ENCODE measurements around the gene PLXNA4. TPM values are rescaled to one million over a fixed set of nuclear protein-coding genes. Genes with fewer than 3 reads are reported as not detected.

The PLXNA4 gene
- total RNA-seq, 2 donors from 2014 or later, result 9.5 to 18.0 TPM

GRCh38 chr7:132202541-132202940 is 373.7 kb downstream of the PLXNA4 start:
- H3K4me3 ChIP-seq, result no peak overlapping the region
- DNase-seq (ENCODE audit: low spot score), result no peak
- H3K36me3 ChIP-seq, result no peaks in the 10 kb centered on the region
- no peak overlapping the region for H3K27ac ChIP-seq
- H3K9me3 ChIP-seq, result no peaks in the 10 kb centered on the region
- H3K4me1 ChIP-seq, result peaks cover 0 to 6% of the 10 kb centered on the region in 2 donors
- no peak for TF ChIP-seq CTCF (IDR thresholded peaks at IDR 0.05)
- H3K27me3 ChIP-seq, result no peaks in the 10 kb centered on the region

- peaks cover 0 to 5% of the 10 kb centered on the region in 2 donors for H3K4me1 ChIP-seq
- no peak for DNase-seq (ENCODE audit: low spot score)
- H3K36me3 ChIP-seq, result no peaks in the 10 kb centered on the region
- no peak overlapping the region for H3K4me3 ChIP-seq
- no peaks in the 10 kb centered on the region for H3K9me3 ChIP-seq
- no peaks in the 10 kb centered on the region for H3K27me3 ChIP-seq
- no peak overlapping the region for H3K27ac ChIP-seq
- no peak for TF ChIP-seq CTCF (IDR thresholded peaks at IDR 0.05)
These were observed 376.1 kb downstream of the PLXNA4 start for GRCh38 chr7:132200141-132200540.

- TF ChIP-seq CTCF (IDR thresholded peaks at IDR 0.05), result no peak
These were observed 376.6 kb downstream of the PLXNA4 start for GRCh38 chr7:132199626-132200025.

GRCh38 chr7:132197772-132198171 is 378.5 kb downstream of the PLXNA4 start:
- Histone ChIP-seq H3K9me3 (no peaks in the 10 kb centered on the region), H3K36me3 (no peaks in the 10 kb centered on the region), H3K4me3 (no peak overlapping the region), H3K4me1 (no peaks in the 10 kb centered on the region), H3K27ac (no peak overlapping the region), H3K27me3 (no peaks in the 10 kb centered on the region)
- TF ChIP-seq CTCF (IDR thresholded peaks at IDR 0.05), result no peak
- DNase-seq (ENCODE audit: low spot score), result no peak

More at GRCh38 chr7:132199626-132200025, 376.6 kb downstream of the PLXNA4 start:
- Histone ChIP-seq H3K4me3 (no peak overlapping the region), H3K36me3 (no peaks in the 10 kb centered on the region), H3K27me3 (no peaks in the 10 kb centered on the region), H3K9me3 (no peaks in the 10 kb centered on the region), H3K27ac (no peak overlapping the region), H3K4me1 (peaks cover 0 to 5% of the 10 kb centered on the region in 2 donors)
- no peak for DNase-seq (ENCODE audit: low spot score)

- H3K36me3 ChIP-seq, result no peaks in the 10 kb centered on the region
- H3K27me3 ChIP-seq, result no peaks in the 10 kb centered on the region
- no peak overlapping the region for H3K4me3 ChIP-seq
- TF ChIP-seq CTCF (IDR thresholded peaks at IDR 0.05), result no peak
- H3K27ac ChIP-seq, result no peak overlapping the region
- H3K4me1 ChIP-seq, result no peaks in the 10 kb centered on the region
- no peaks in the 10 kb centered on the region for H3K9me3 ChIP-seq
- no peak for DNase-seq (ENCODE audit: low spot score)
These were observed 382.4 kb downstream of the PLXNA4 start for GRCh38 chr7:132193898-132194297.

GRCh38 chr7:132192809-132193208 is 383.5 kb downstream of the PLXNA4 start:
- H3K4me3 ChIP-seq, result no peak overlapping the region

More at GRCh38 chr7:132192809-132193208, 383.5 kb downstream of the PLXNA4 start:
- Histone ChIP-seq H3K4me1 (no peaks in the 10 kb centered on the region), H3K9me3 (peaks cover 0 to 4% of the 10 kb centered on the region in 2 donors), H3K27ac (no peak overlapping the region), H3K27me3 (no peaks in the 10 kb centered on the region), H3K36me3 (no peaks in the 10 kb centered on the region)
- no peak for TF ChIP-seq CTCF (IDR thresholded peaks at IDR 0.05)
- no peak for DNase-seq (ENCODE audit: low spot score)

All from right atrium auricular region (tissue), 2 donors.